H1 (cell line): Measurements from ENCODE around the gene ZBP1. TPM values are rescaled to one million over a fixed set of nuclear protein-coding genes. Genes with fewer than 3 reads are reported as not detected.
A peak's percentile ranks its signal among the peaks of the same experiment; 100 is the strongest.

ENCODE experiments used
- CTCF ChIA-PET: fragments of 300-600 bp; sonication (Branson Sonifier 250); formaldehyde crosslinking; loops from one replicate; lab custom pipeline; 2021; ENCODE audit not compliant: partially characterized antibody; lab: Charles Lee
- POLR2A ChIA-PET: fragments of 300-600 bp; sonication (Branson Sonifier 250); formaldehyde crosslinking; loops from one replicate; lab custom pipeline; 2021; ENCODE audit warnings: inconsistent platforms; ENCODE audit not compliant: partially characterized antibody; lab: Charles Lee
- DNase-seq, 2 experiments: peaks; one replicate each; pipeline versions ENCODE4 v3.0.0 to v3.0.0-alpha.2; 2010 to 2022; ENCODE audit warnings: low spot score in 2 of 2, low read depth in 1 of 2, mixed read lengths in 1 of 2
- FAIRE-seq: peaks from 2 replicates; lab custom pipeline; 2011; peaks lifted over from hg19 to GRCh38; lab: Jason Lieb, UNC
- H2AFZ ChIP-seq: 2 replicates; pipeline ENCODE4 v1.8.1; 2012; ENCODE audit warnings: low read length, inconsistent platforms
- H2AK5ac ChIP-seq: 2 replicates; pipeline ENCODE4 v1.6.1; 2013; ENCODE audit warnings: low read depth, low read length
- H2BK120ac ChIP-seq: replicated peaks from 2 replicates; pipeline ENCODE3; 2013; ENCODE audit warnings: low read depth, low read length, inconsistent platforms
- H2BK12ac ChIP-seq: 2 replicates; pipeline ENCODE4 v1.6.1; 2013; ENCODE audit warnings: low read depth, low read length
- H2BK15ac ChIP-seq: 2 replicates; pipeline ENCODE4 v1.6.1; 2013; ENCODE audit warnings: low read length
- H2BK20ac ChIP-seq: 2 replicates; pipeline ENCODE4 v1.6.1; 2013; ENCODE audit warnings: low read length
- H2BK5ac ChIP-seq: 2 replicates; pipeline ENCODE4 v1.6.1; 2013; ENCODE audit warnings: low read depth, low read length
- H3K14ac ChIP-seq: 2 replicates; pipeline ENCODE4 v1.6.1; 2013; ENCODE audit warnings: inconsistent platforms; ENCODE audit not compliant: insufficient read length
- H3K18ac ChIP-seq: 2 replicates; pipeline ENCODE4 v1.6.1; 2013; ENCODE audit warnings: low read length; ENCODE audit errors: extremely low read depth
- H3K23ac ChIP-seq: 2 replicates; pipeline ENCODE4 v1.6.1; 2013; ENCODE audit warnings: inconsistent platforms; ENCODE audit not compliant: insufficient read length
- H3K23me2 ChIP-seq: 2 replicates; pipeline ENCODE4 v1.6.1; 2013; ENCODE audit warnings: low read depth, low read length
- H3K27ac ChIP-seq: 2 replicates; pipeline ENCODE4 v1.6.1; 2011; ENCODE audit warnings: low read depth, low read length, inconsistent platforms
- H3K27me3 ChIP-seq, 4 experiments: replicated peaks in 1 of 4; 1 replicate in 1 of 4; 2 replicates in 3 of 4; pipeline versions ENCODE4 v1.6.1 to v1.8.1; 2011 to 2013; ENCODE audit warnings: low read length in 3 of 4, mild to moderate bottlenecking in 3 of 4, inconsistent platforms in 2 of 4, mixed read lengths in 2 of 4, moderate library complexity in 1 of 4; ENCODE audit not compliant: control insufficient read depth in 3 of 4, insufficient read depth in 3 of 4; ENCODE audit errors: extremely low read depth in 1 of 4
- H3K36me3 ChIP-seq, 4 experiments: 2 replicates each; pipeline versions ENCODE4 v1.6.1 to v1.8.1; 2011 to 2013; ENCODE audit warnings: mild to moderate bottlenecking in 4 of 4, low read length in 3 of 4, moderate library complexity in 2 of 4, control low read depth in 1 of 4, inconsistent platforms in 1 of 4; ENCODE audit not compliant: insufficient read depth in 4 of 4, control insufficient read depth in 2 of 4
- H3K4ac ChIP-seq: replicated peaks from 2 replicates; pipeline ENCODE3; 2013; ENCODE audit warnings: low read length, low read depth, mixed read lengths, inconsistent platforms; ENCODE audit not compliant: insufficient read length
- H3K4me1 ChIP-seq, 4 experiments: replicated peaks in 1 of 4; 1 replicate in 1 of 4; 2 replicates in 3 of 4; pipeline versions ENCODE4 v1.6.1 to v1.8.1; 2011 to 2013; ENCODE audit warnings: low read length in 3 of 4, inconsistent platforms in 2 of 4, mixed read lengths in 1 of 4; ENCODE audit not compliant: insufficient read depth in 4 of 4, control insufficient read depth in 3 of 4
- H3K4me2 ChIP-seq, 2 experiments: 2 replicates each; pipeline versions ENCODE4 v1.6.1 to v1.8.1; 2011 to 2013; ENCODE audit warnings: low read depth in 2 of 2, low read length in 2 of 2, control low read depth in 1 of 2, inconsistent platforms in 1 of 2, mild to moderate bottlenecking in 1 of 2; ENCODE audit not compliant: insufficient read depth in 1 of 2
- H3K4me3 ChIP-seq, 4 experiments: fragments of 200-600, 300-600 bp in 1 of 4; sonication (generic), shearing (Covaris generic), sonication (Bioruptor Twin) in 1 of 4; 2 replicates each; pipeline versions ENCODE4 v1.5.1 to v1.8.1; 2011 to 2016; ENCODE audit warnings: low read length in 4 of 4, low read depth in 3 of 4, control low read depth in 2 of 4, inconsistent platforms in 2 of 4, mild to moderate bottlenecking in 2 of 4, mixed read lengths in 1 of 4, moderate library complexity in 1 of 4; ENCODE audit not compliant: insufficient read depth in 2 of 4; ENCODE audit errors: extremely low read depth in 1 of 4
- H3K56ac ChIP-seq: replicated peaks from 2 replicates; pipeline ENCODE3; 2013; ENCODE audit warnings: low read depth, mild to moderate bottlenecking, mixed read lengths, low read length, inconsistent platforms; ENCODE audit not compliant: insufficient read length
- H3K79me1 ChIP-seq: 2 replicates; pipeline ENCODE4 v1.6.1; 2013; ENCODE audit warnings: low read depth, low read length, control low read depth
- H3K79me2 ChIP-seq, 2 experiments: 2 replicates each; pipeline versions ENCODE4 v1.6.1 to v1.8.1; 2012 to 2013; ENCODE audit warnings: low read length in 2 of 2, mild to moderate bottlenecking in 2 of 2, inconsistent platforms in 1 of 2; ENCODE audit not compliant: insufficient read depth in 2 of 2, control insufficient read depth in 1 of 2
- H3K9ac ChIP-seq, 4 experiments: replicated peaks in 1 of 4; 1 replicate in 1 of 4; 2 replicates in 3 of 4; pipeline versions ENCODE4 v1.6.1 to v1.8.1; 2011 to 2013; ENCODE audit warnings: low read depth in 3 of 4, low read length in 3 of 4, control low read depth in 2 of 4, mild to moderate bottlenecking in 2 of 4, moderate library complexity in 2 of 4, inconsistent platforms in 1 of 4; ENCODE audit errors: extremely low read depth in 1 of 4
- H3K9me3 ChIP-seq, 2 experiments: 2 replicates each; pipeline versions ENCODE4 v1.6.1 to v1.8.1; 2012 to 2013; ENCODE audit warnings: mild to moderate bottlenecking in 2 of 2, moderate library complexity in 2 of 2, control low read depth in 1 of 2, inconsistent platforms in 1 of 2, low read depth in 1 of 2, low read length in 1 of 2, mixed read lengths in 1 of 2; ENCODE audit not compliant: insufficient read depth in 2 of 2
- H4K20me1 ChIP-seq, 2 experiments: replicated peaks in 1 of 2; 2 replicates each; pipeline versions ENCODE3 to v1.8.1; 2011 to 2013; ENCODE audit warnings: inconsistent platforms in 2 of 2, low read length in 2 of 2, mild to moderate bottlenecking in 1 of 2; ENCODE audit not compliant: insufficient read depth in 2 of 2, control insufficient read depth in 1 of 2
- H4K5ac ChIP-seq: 2 replicates; pipeline ENCODE4 v1.6.1; 2013; ENCODE audit warnings: low read length, low read depth, mixed read lengths, inconsistent platforms; ENCODE audit not compliant: insufficient read length
- H4K8ac ChIP-seq: 2 replicates; pipeline ENCODE4 v1.8.0; 2013; ENCODE audit warnings: mild to moderate bottlenecking, moderate library complexity, low read length, inconsistent platforms; ENCODE audit not compliant: insufficient read depth; ENCODE audit errors: extremely low read depth
- H4K91ac ChIP-seq: replicated peaks from 2 replicates; pipeline ENCODE3; 2013; ENCODE audit warnings: low read length, mixed read lengths, inconsistent platforms; ENCODE audit not compliant: insufficient read length
- ATF3 ChIP-seq: IDR thresholded peaks from 2 replicates; pipeline ENCODE4 v1.6.1; 2011; ENCODE audit warnings: low read depth, mild to moderate bottlenecking, low read length; ENCODE audit not compliant: insufficient read depth
- CBX8 ChIP-seq: fragments of 300-800, 300-1000 bp; sonication (generic); IDR thresholded peaks from 2 replicates; pipeline ENCODE4 v1.7.1; 2016; ENCODE audit warnings: low read depth, low read length, borderline replicate concordance
- CEBPB ChIP-seq: IDR thresholded peaks from 2 replicates; pipeline ENCODE4 v1.6.1; 2012; ENCODE audit warnings: low read depth, low read length
- EZH2 ChIP-seq: fragments of 200-600 bp; sonication (generic); IDR thresholded peaks from 2 replicates; pipeline ENCODE4 v1.7.1; 2012; ENCODE audit warnings: low read depth, mild to moderate bottlenecking, moderate library complexity, low read length, inconsistent platforms; ENCODE audit not compliant: severe bottlenecking
- HDAC2 ChIP-seq, 2 experiments: fragments of 300-600 bp in 1 of 2; sonication (generic) in 1 of 2; IDR thresholded peaks; 2 replicates each; pipeline ENCODE4 v1.6.1; 2011 to 2012; ENCODE audit warnings: low read depth in 2 of 2, low read length in 2 of 2, mild to moderate bottlenecking in 2 of 2, moderate library complexity in 2 of 2, borderline replicate concordance in 1 of 2, inconsistent platforms in 1 of 2
- HDAC6 ChIP-seq: IDR thresholded peaks from one replicate; pipeline ENCODE4 v1.7.1; 2012; ENCODE audit warnings: low read depth, mild to moderate bottlenecking, inconsistent platforms, low read length, moderate library complexity
- JUND ChIP-seq: IDR thresholded peaks from 2 replicates; pipeline ENCODE4 v1.6.1; 2011; ENCODE audit warnings: mild to moderate bottlenecking, improper control_type of control experiment, low read length
- KDM1A ChIP-seq: fragments of 200-600, 300-600 bp; sonication (generic); IDR thresholded peaks from 2 replicates; pipeline ENCODE4 v1.7.1; 2016; ENCODE audit warnings: mild to moderate bottlenecking, low read length, borderline replicate concordance
- RBBP5 ChIP-seq: IDR thresholded peaks from 2 replicates; pipeline ENCODE4 v1.7.1; 2012; ENCODE audit warnings: low read depth, mild to moderate bottlenecking, inconsistent platforms, low read length, moderate library complexity, borderline replicate concordance
- SUZ12 ChIP-seq: fragments of 200-600 bp; sonication (generic); IDR thresholded peaks from 2 replicates; pipeline ENCODE4 v1.6.1; 2012; ENCODE audit warnings: mild to moderate bottlenecking, inconsistent platforms, low read length, moderate library complexity, mixed read lengths
- TEAD4 ChIP-seq: IDR thresholded peaks from 2 replicates; pipeline ENCODE4 v1.6.1; 2012; ENCODE audit warnings: low read depth, low read length, inconsistent platforms, mixed read lengths
- YY1 ChIP-seq: IDR thresholded peaks from 2 replicates; pipeline ENCODE4 v1.6.1; 2011; ENCODE audit warnings: low read depth, mild to moderate bottlenecking, low read length
- WGBS, 2 experiments: shearing (Covaris generic) in 1 of 2; methylation state at CpG; one replicate each; pipeline versions ENCODE4 v1.1.6 to v1.1.7; 2013 to 2015; ENCODE audit warnings: low lambda C conversion rate in 2 of 2, mixed read lengths in 2 of 2, inconsistent platforms in 1 of 2, low coverage in 1 of 2, missing lambda C conversion rate in 1 of 2; ENCODE audit not compliant: insufficient replicate concordance in 2 of 2, insufficient coverage in 1 of 2, insufficient read length in 1 of 2; ENCODE audit errors: extremely low coverage in 1 of 2, missing lambda C conversion rate in 1 of 2; 5-methylcytosine and 5-hydroxymethylcytosine counted together
- polyA plus RNA-seq, 7 experiments: library from polyadenylated mRNA; depleted of rRNA in 3 of 7; stranded (reverse) in 5 of 7; unstranded in 2 of 7; fragments of >200 nt in 5 of 7; fragments of 200-250 nt in 2 of 7; gene quantifications; 1 replicate in 5 of 7; 2 replicates in 1 of 7; 4 replicates in 1 of 7; pipeline versions ENCODE4 v1.2.1 to v1.2.3, GENCODE V29; 2011 to 2013; ENCODE audit warnings: missing spikeins in 2 of 7, mixed read lengths in 2 of 7
- total RNA-seq: library from RNA; stranded (reverse); fragmentation: NEBNext Ultra II Directional; extraction: Animal tissue kit (Norgen Biotek cat#: 25700); gene quantifications from 2 replicates; pipeline ENCODE4 v1.2.1, GENCODE V29; 2021
- TF ChIP-seq, protein P1 (sequence below): IDR thresholded peaks from 2 replicates; pipeline ENCODE4 v1.6.1; 2011; ENCODE audit warnings: low read length, improper control_type of control experiment

ZBP1 gene
- total and polyA plus RNA-seq, 2 of the 8 experiments (the other 6 are each of a cell fraction or from before 2014, with no cell fraction given) = not detected

DNA sequence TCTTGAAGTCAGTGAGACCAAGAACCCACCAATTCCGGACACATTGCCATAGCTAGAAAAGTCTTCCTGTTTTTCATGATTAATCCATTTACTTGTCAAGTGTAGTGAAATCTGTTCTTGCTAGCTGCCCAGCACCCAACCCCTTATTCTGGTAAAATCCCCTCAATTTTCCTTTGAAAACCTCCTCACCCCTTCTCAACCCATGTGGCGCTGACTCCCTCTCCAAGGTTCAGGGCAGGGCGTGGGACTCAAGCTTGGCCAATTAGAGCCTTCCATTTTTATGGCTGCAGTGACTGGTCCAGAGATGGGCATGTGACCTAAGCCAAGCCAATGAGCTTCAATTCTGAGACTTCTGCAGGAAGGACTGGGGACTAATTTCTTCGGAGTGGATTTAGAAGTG is 9.8 kb upstream of the ZBP1 start:
- FAIRE-seq = no peak
- no peak overlapping the region for H3K56ac ChIP-seq
- ChIA-PET POLR2A (no interaction called here), CTCF (interaction anchor here (0.6 to 2.3 kb wide), 6 partner anchors 10 to 562 kb away, joined by 3 to 6 read pairs (median 4); partner anchors contain the start of gene ZBP1)
- H2BK12ac ChIP-seq = no peak overlapping the region
- H2BK20ac ChIP-seq = no peak overlapping the region
- no peak overlapping the region for H4K8ac ChIP-seq
- no peak overlapping the region for H2BK5ac ChIP-seq
- no peaks in the 10 kb centered on the region for H3K79me1 ChIP-seq
- H3K9ac ChIP-seq = no peak overlapping the region
- H3K4ac ChIP-seq = no peak overlapping the region
- WGBS, 2 experiments = 72% methylated on average over 4 of the region's 4 CpGs; no CpG with 5 or more reads in 1 of the 2 experiments
- H2BK120ac ChIP-seq = no peak overlapping the region
- H4K20me1 ChIP-seq = no peaks in the 10 kb centered on the region
- no peak overlapping the region for H3K27ac ChIP-seq
- no peak overlapping the region for H3K23ac ChIP-seq
- H3K9me3 ChIP-seq = no peaks in the 10 kb centered on the region; a peak in 2 of 4 replicates
- H2BK15ac ChIP-seq = no peak overlapping the region
- H3K36me3 ChIP-seq = no peaks in the 10 kb centered on the region
- no peaks in the 10 kb centered on the region for H3K4me1 ChIP-seq
- no peak overlapping the region for H3K4me2 ChIP-seq
- DNase-seq = peak in 1 of 2 experiments; percentile 3
- H2AK5ac ChIP-seq = no peak overlapping the region
- no peak overlapping the region for H3K18ac ChIP-seq
- H4K91ac ChIP-seq = no peak overlapping the region
- H3K14ac ChIP-seq = no peak overlapping the region
- H3K79me2 ChIP-seq = no peaks in the 10 kb centered on the region
- no peaks in the 10 kb centered on the region for H3K27me3 ChIP-seq
- no peak overlapping the region for H3K4me3 ChIP-seq
- no peaks in the 10 kb centered on the region for H3K23me2 ChIP-seq
- H4K5ac ChIP-seq = no peak overlapping the region
- no peak overlapping the region for H2AFZ ChIP-seq
- TF ChIP-seq HDAC6 (no peak), YY1 (no peak), EZH2 (no peak), SUZ12 (no peak), CBX8 (no peak), KDM1A (no peak), JUND (no peak), TEAD4 (no peak), RBBP5 (no peak), HDAC2 (IDR thresholded peaks at IDR 0.05; ENCODE audit: borderline replicate concordance in 1 of 2, low read depth in 2 of 2, low read length in 2 of 2) (no peak), ATF3 (no peak), CEBPB (no peak)
- TF ChIP-seq, protein P1, sequence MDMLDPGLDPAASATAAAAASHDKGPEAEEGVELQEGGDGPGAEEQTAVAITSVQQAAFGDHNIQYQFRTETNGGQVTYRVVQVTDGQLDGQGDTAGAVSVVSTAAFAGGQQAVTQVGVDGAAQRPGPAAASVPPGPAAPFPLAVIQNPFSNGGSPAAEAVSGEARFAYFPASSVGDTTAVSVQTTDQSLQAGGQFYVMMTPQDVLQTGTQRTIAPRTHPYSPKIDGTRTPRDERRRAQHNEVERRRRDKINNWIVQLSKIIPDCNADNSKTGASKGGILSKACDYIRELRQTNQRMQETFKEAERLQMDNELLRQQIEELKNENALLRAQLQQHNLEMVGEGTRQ = no peak
